ENCODE measurements around the gene PSMB7. TPM values are rescaled to one million over a fixed set of nuclear protein-coding genes. Genes with fewer than 3 reads are reported as not detected.
A peak's percentile ranks its signal among the peaks of the same experiment; 100 is the strongest.

The PSMB7 gene
- total and polyA plus RNA-seq, 11 donors = 149 to 281 (median 176) TPM

DNA sequence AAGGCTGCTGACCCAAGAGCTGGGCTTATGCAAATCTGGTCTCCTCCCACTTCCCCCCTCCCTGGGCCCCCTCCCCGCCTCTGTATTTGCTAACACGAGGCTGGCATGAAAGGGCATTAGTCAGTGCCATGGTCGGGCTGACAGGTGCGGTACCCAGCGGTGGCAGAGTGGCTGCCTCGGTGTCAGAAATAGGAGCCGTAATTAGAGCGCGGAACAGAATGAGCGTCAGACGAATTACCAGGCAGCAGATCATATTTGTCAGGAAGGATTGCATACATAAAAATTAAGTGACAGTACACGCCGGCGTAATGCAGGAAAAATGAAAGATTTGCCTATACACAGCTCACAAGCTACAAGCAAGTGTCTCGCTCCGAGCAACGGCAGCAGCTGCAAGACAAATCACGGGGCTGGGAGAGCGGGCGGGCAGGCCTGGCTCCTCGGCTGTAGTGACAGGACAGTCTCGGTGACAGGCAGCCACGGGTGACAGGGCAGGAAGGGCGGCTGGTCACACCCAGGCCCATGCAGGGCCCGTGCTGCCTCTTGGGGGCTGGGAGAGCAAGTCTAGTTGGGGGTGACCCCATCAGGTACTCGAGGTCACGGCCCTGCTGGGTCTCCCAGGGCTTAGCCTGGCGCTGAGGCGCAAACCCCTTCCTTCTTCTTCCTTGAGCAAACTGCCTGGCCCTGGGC lies 85.1 kb downstream of the PSMB7 start:
- Histone ChIP-seq H3K4me3 (no peak overlapping the region), H3K27ac (no peak overlapping the region), H3K4me1 (no peaks in the 10 kb centered on the region), H3K9me3 (no peaks in the 10 kb centered on the region), H3K27me3 (no peaks in the 10 kb centered on the region), H3K36me3 (peaks cover 0 to 88% (median 24%) of the 10 kb centered on the region in 9 donors)
- TF ChIP-seq POLR2A (IDR thresholded peaks at IDR 0.05) = no peak
- TF ChIP-seq, protein P1, sequence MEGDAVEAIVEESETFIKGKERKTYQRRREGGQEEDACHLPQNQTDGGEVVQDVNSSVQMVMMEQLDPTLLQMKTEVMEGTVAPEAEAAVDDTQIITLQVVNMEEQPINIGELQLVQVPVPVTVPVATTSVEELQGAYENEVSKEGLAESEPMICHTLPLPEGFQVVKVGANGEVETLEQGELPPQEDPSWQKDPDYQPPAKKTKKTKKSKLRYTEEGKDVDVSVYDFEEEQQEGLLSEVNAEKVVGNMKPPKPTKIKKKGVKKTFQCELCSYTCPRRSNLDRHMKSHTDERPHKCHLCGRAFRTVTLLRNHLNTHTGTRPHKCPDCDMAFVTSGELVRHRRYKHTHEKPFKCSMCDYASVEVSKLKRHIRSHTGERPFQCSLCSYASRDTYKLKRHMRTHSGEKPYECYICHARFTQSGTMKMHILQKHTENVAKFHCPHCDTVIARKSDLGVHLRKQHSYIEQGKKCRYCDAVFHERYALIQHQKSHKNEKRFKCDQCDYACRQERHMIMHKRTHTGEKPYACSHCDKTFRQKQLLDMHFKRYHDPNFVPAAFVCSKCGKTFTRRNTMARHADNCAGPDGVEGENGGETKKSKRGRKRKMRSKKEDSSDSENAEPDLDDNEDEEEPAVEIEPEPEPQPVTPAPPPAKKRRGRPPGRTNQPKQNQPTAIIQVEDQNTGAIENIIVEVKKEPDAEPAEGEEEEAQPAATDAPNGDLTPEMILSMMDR (IDR thresholded peaks at IDR 0.05) = no peak
- intact Hi-C loops (cut with DNase I) = no loop called here
- peak in 1 of 5 donors; percentile 21 for DNase-seq
- ATAC-seq = no peak
- 89 to 94% (median 92%) methylated on average over 29 of the region's 29 CpGs for WGBS, 4 donors

DNA sequence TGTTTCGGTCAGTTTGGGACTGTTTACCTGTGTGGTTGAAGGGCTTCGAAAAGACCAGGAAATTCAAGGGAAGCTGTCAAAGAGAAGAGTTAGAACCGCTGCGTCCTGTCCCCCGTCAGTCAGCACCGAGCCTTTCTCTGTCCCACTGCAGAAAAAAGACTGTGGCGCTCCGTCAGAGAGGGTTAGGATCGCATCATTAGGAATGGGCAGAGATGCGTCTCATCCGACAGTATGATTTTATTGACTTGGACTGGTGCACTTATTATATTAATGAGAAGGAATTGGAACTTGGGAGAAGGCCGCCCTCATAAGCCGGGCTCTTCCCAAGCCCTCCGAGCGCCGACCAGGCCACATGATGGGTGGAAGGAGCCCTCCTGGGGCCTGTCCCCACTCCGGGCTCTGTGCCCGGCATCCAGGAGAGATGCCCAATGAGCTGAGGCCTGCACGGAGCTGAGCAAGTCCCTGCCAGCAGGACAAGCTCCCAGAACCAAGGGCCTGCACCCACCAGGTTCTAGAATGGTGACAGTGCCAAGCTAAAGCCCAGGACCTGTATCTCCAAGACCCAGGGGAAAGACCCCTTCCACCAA lies 85.9 kb downstream of the PSMB7 start:
- no peak overlapping the region for H3K4me3 ChIP-seq
- DNase-seq (peak in 1 of 5 donors; percentile 40), ATAC-seq (no peak)
- H3K36me3 ChIP-seq = peaks cover 0 to 85% (median 24%) of the 10 kb centered on the region in 9 donors
- H3K27me3 ChIP-seq = no peaks in the 10 kb centered on the region
- H3K9me3 ChIP-seq = no peaks in the 10 kb centered on the region
- no peaks in the 10 kb centered on the region for H3K4me1 ChIP-seq
- WGBS, 4 donors = 86 to 94% (median 90%) methylated on average over 18 to 19 of the region's 19 CpGs
- H3K27ac ChIP-seq = no peak overlapping the region
- intact Hi-C loops (cut with DNase I) = loop anchor here in 2 of 10 donors (10.0 kb wide), 2 partner anchors 784 to 924 kb away; no protein-coding TSS in a partner anchor
- TF ChIP-seq POLR2A (IDR thresholded peaks at IDR 0.05) = no peak
- TF ChIP-seq, protein P1 (IDR thresholded peaks at IDR 0.05) = no peak

DNA sequence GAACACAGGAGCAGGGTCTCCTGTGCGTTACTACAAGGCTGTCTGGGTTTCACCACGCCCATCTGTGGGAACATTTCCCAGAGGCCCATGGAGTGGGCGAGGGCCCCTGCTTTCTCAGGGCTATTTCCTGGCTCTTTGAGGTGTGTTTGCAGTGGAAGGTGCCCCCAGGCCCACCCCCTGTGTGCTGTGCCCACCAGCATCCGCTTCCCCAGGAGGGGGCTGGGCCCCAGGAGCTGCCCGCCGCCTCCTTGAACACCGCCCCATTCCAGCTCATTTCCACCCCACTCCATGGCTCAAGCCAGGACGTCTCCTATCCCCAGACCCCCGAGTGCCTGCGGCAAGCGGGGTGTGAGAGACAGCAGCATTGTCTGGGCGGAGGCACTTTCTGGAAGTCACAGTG lies 87.0 kb downstream of the PSMB7 start:
- Histone ChIP-seq H3K27me3 (no peaks in the 10 kb centered on the region), H3K4me3 (no peak overlapping the region), H3K27ac (no peak overlapping the region), H3K4me1 (no peaks in the 10 kb centered on the region), H3K9me3 (no peaks in the 10 kb centered on the region), H3K36me3 (peaks cover 0 to 88% (median 24%) of the 10 kb centered on the region in 9 donors)
- no peak for ATAC-seq
- DNase-seq = peak in 1 of 5 donors; percentile 24
- WGBS, 4 donors = 94 to 97% (median 95%) methylated on average over 7 to 12 of the region's 12 CpGs
- intact Hi-C loops (cut with DNase I) = loop anchor here in 2 of 10 donors (10.0 kb wide), 2 partner anchors 783 to 923 kb away; no protein-coding TSS in a partner anchor
- TF ChIP-seq POLR2A (IDR thresholded peaks at IDR 0.05) = no peak

DNA sequence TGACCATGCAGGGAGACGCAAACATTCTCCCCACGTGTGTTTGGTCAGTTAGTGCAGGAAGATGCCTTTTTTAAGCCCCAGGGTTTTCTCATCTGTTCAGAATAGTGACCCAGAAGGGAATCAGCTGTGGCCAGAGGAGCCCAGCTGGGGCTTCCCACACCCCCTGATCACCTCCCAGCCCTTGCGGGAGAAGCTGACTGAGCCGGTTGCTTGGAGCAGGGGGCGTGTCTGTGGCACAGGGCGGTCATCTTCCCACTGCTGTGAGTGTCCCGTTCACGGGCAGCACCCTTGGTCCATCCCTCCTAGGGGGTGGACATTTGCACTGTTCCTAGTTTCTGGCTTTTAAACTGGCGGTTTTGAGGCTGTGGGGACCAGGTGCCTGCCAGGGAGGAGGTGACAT lies 87.8 kb downstream of the PSMB7 start:
- DNase-seq (peak in 1 of 5 donors; percentile 51), ATAC-seq (no peak)
- H3K27me3 ChIP-seq = no peaks in the 10 kb centered on the region
- peaks cover 0 to under 1% (median 0%) of the 10 kb centered on the region in 12 donors for H3K4me1 ChIP-seq
- H3K27ac ChIP-seq = no peak overlapping the region
- H3K4me3 ChIP-seq = no peak overlapping the region
- peaks cover 0 to 93% (median 24%) of the 10 kb centered on the region in 9 donors for H3K36me3 ChIP-seq
- TF ChIP-seq, protein P1 (IDR thresholded peaks at IDR 0.05) = no peak
- TF ChIP-seq POLR2A (IDR thresholded peaks at IDR 0.05) = no peak
- 76 to 86% (median 84%) methylated on average over 5 to 9 of the region's 9 CpGs for WGBS, 4 donors
- intact Hi-C loops (cut with DNase I) = loop anchor here in 2 of 10 donors (10.0 kb wide), 2 partner anchors 783 to 923 kb away; no protein-coding TSS in a partner anchor
- H3K9me3 ChIP-seq = no peaks in the 10 kb centered on the region

Measured in heart left ventricle (tissue), 16 donors.